GM19463 (cell line): ENCODE results near the gene ZNF174.
A peak's percentile ranks its signal among the peaks of the same experiment; 100 is the strongest.

Source experiments
- ATAC-seq: cut with Tn5 transposase; IDR thresholded peaks from one replicate; pipeline ENCODE4 v1.9.1; 2021; ENCODE audit warnings: mild to moderate bottlenecking, moderate library complexity; ENCODE audit not compliant: unreplicated experiment

Gene ZNF174

GRCh38 chr16:3443108-3444031 lies 42.4 kb downstream of the ZNF174 start, which contains the start of the genes NAA60 and ZNF597:
Gene NAA60 (plus strand): TSS chr16:3443680. CDS start chr16:3476228, 32,548 bp downstream.
Gene ZNF597 (minus strand): TSS chr16:3443504. CDS start chr16:3443153, 351 bp downstream.
- ATAC-seq: peak; percentile 90

GRCh38 chr16:3444032-3444388 lies 43.0 kb downstream of the ZNF174 start:
- peak; percentile 12 for ATAC-seq

GRCh38 chr16:3454093-3454492 lies 53.1 kb downstream of the ZNF174 start:
- ATAC-seq: no peak

- no peak for ATAC-seq
Measured at GRCh38 chr16:3454631-3455147, 53.7 kb downstream of the ZNF174 start.

- peak; percentile 75 for ATAC-seq
Measured at GRCh38 chr16:3457434-3458252, 56.6 kb downstream of the ZNF174 start.

GRCh38 chr16:3458278-3458851 lies 57.4 kb downstream of the ZNF174 start:
- no peak for ATAC-seq

GRCh38 chr16:3458852-3459361 lies 57.9 kb downstream of the ZNF174 start:
- ATAC-seq: peak; percentile 37
